Caki2 (cell line): ENCODE data around the gene ACTN3. TPM values are rescaled to one million over a fixed set of nuclear protein-coding genes. Genes with fewer than 3 reads are reported as not detected.

Experiments used
- total RNA-seq: library from RNA; depleted of rRNA; stranded (reverse); fragments of >200 nt; shearing (Covaris generic); gene quantifications from 2 replicates; pipeline ENCODE4 v1.2.3, GENCODE V29; 2014; ENCODE audit warnings: low replicate concordance; rRNA removed

ACTN3 gene
- total RNA-seq, 1 experiment from 2014 or later, result not detected

Other genes starting within 250 kb of the ACTN3 start
- not detected in 2 replicates for gene CD248, start 229.9 kb upstream of the ACTN3 start, total RNA-seq
- gene RIN1, start 210.5 kb upstream of the ACTN3 start, total RNA-seq, result 24.5 and 28.4 TPM in 2 replicates
- gene BRMS1, start 201.8 kb upstream of the ACTN3 start, total RNA-seq, result 80.0 and 85.9 TPM in 2 replicates
- 58.0 and 65.4 TPM in 2 replicates for gene B4GAT1, start 199.3 kb upstream of the ACTN3 start, total RNA-seq
- gene SLC29A2, start 175.1 kb upstream of the ACTN3 start, total RNA-seq, result not detected in 2 replicates
- not detected in 2 replicates for gene NPAS4, start 125.9 kb upstream of the ACTN3 start, total RNA-seq
- gene MRPL11, start 108.1 kb upstream of the ACTN3 start, total RNA-seq, result 113 and 202 TPM in 2 replicates
- 10.0 and 16.7 TPM in 2 replicates for gene PELI3, start 80.0 kb upstream of the ACTN3 start, total RNA-seq
- 59.9 and 102 TPM in 2 replicates for gene DPP3, start 66.5 kb upstream of the ACTN3 start, total RNA-seq
- gene BBS1, start 36.3 kb upstream of the ACTN3 start, total RNA-seq, result 20.6 and 28.0 TPM in 2 replicates
- 10.9 and 52.6 TPM in 2 replicates for gene ZDHHC24, start 855 bp upstream of the ACTN3 start, total RNA-seq
- gene CTSF, start 21.7 kb downstream of the ACTN3 start, total RNA-seq, result not detected in 2 replicates
- gene CCDC87, start 46.2 kb downstream of the ACTN3 start, total RNA-seq, result 0.41 and 0.61 TPM in 2 replicates
- 38.1 and 43.5 TPM in 2 replicates for gene CCS, start 46.3 kb downstream of the ACTN3 start, total RNA-seq
- 15.3 and 17.1 TPM in 2 replicates for gene RBM14, start 69.7 kb downstream of the ACTN3 start, total RNA-seq
- gene RBM4, start 91.8 kb downstream of the ACTN3 start, total RNA-seq, result 116 and 133 TPM in 2 replicates
- gene RBM4B, start 131.0 kb downstream of the ACTN3 start, total RNA-seq, result 8.5 and 29.2 TPM in 2 replicates
- 0.71 and 0.87 TPM in 2 replicates for gene SPTBN2, start 182.3 kb downstream of the ACTN3 start, total RNA-seq